GM12865 (cell line): ENCODE results near the gene UBL3.

Experiments used
- DNase-seq: peaks from one replicate; pipeline ENCODE4 v3.0.0; 2010; ENCODE audit warnings: low read depth
- H3K4me3 ChIP-seq: 2 replicates; pipeline ENCODE4 v1.5.1; 2011; ENCODE audit warnings: mild to moderate bottlenecking, low read depth, low read length, control low read depth
- TF ChIP-seq, protein P1 (sequence below): IDR thresholded peaks from 2 replicates; pipeline ENCODE4 v1.5.1; 2011; ENCODE audit warnings: low read length, control low read depth, low read depth, inconsistent platforms; ENCODE audit not compliant: insufficient read depth; ENCODE audit errors: missing control alignments

UBL3 gene

DNA sequence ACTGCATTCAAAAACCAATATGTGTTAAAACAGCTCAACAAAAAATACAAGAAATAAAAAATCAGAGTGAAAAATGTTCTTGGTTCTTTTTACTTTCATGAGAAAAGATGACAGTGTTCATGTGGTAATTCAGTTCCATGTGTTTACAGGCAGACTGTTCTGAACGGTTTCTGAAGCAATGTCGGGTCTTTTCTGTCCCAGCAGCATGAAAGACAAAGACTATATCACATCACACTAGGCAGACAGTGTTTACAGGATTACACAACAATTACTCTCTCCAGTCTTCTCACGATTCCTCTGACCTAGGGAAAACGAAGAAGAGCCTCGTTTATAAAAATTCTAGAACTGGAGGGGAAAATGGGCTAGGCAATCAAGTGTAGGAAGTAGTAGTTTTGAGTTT is 83.4 kb downstream of the UBL3 start:
- TF ChIP-seq, protein P1, sequence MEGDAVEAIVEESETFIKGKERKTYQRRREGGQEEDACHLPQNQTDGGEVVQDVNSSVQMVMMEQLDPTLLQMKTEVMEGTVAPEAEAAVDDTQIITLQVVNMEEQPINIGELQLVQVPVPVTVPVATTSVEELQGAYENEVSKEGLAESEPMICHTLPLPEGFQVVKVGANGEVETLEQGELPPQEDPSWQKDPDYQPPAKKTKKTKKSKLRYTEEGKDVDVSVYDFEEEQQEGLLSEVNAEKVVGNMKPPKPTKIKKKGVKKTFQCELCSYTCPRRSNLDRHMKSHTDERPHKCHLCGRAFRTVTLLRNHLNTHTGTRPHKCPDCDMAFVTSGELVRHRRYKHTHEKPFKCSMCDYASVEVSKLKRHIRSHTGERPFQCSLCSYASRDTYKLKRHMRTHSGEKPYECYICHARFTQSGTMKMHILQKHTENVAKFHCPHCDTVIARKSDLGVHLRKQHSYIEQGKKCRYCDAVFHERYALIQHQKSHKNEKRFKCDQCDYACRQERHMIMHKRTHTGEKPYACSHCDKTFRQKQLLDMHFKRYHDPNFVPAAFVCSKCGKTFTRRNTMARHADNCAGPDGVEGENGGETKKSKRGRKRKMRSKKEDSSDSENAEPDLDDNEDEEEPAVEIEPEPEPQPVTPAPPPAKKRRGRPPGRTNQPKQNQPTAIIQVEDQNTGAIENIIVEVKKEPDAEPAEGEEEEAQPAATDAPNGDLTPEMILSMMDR = no peak
- no peak for DNase-seq

DNA sequence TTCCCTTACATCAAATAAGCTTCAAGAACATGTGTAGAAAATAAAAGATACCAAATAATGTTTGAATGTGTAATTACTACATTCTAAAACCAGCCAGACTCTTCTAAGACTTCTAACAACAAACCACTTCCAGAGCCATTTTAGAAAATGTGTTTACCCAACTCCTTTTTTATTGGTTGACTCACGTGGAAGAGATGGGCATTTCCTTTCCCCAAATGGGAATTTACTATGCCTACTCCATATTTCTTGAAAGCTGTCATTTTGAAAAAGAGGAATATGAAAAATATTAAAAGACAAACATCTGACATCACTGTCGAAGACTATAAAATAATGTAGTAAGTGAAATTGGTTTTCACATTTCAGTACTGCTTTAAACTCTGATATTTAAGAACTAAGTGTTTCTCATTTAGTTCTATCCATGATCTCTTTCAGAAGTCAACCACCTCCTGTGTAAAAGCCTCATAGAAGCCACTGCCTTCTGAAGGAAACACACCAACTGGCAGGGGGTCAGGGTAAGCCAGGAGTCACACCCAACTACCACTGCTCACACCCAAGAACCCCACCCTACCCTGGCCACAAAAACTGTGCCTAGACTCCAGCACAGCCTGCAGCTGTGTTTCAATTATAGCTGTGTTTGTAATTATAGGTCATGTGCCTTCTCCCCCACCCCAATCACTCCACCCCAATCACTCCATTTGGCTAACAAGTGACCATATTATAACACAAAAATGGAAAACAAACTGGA is 86.8 kb downstream of the UBL3 start:
- no peak overlapping the region for H3K4me3 ChIP-seq
- DNase-seq = peak; percentile 47
- TF ChIP-seq, protein P1 = no peak

More for the DNA sequence above, 83.4 kb downstream of the UBL3 start:
- no peak overlapping the region for H3K4me3 ChIP-seq

DNA sequence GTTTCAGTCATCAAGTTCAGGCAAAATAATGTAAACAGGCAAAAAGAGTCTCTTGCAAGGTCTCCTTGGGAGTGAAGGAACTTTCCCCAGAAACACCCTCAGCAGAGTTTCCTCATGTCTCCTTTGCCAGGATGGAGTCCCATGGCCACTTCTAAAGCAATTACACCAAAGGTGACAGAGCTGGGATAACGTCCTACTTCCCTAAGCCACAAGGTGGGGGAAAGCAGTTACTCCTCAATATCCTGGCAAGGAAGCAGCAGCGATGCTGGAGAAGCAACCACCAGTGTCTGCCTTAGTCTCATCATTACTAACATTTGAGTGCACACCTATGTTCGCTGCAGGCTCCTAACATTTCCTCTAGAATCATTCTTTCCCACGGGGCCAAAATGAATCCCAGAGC is 88.6 kb downstream of the UBL3 start:
- H3K4me3 ChIP-seq = no peak overlapping the region
- TF ChIP-seq, protein P1 = no peak
- DNase-seq = no peak

DNA sequence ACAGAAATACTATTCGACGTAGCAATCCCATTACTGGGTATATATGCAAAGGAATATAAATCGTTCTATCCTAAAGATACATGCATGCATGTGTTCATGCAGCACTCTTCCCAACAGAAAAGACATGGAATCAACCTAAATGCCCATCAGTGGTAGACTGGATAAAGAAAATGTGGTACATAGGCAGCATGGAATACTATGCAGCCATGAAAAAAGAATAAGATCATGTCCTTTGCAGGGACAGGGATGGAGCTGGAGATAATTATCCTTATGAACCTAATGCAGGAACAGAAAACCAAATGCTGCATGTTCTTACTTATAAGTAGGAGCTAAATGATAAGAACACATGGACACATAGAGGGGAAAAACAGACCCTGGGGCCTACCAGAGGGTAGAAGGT is 89.3 kb downstream of the UBL3 start:
- H3K4me3 ChIP-seq = no peak overlapping the region
- no peak for DNase-seq
- TF ChIP-seq, protein P1 = no peak

DNA sequence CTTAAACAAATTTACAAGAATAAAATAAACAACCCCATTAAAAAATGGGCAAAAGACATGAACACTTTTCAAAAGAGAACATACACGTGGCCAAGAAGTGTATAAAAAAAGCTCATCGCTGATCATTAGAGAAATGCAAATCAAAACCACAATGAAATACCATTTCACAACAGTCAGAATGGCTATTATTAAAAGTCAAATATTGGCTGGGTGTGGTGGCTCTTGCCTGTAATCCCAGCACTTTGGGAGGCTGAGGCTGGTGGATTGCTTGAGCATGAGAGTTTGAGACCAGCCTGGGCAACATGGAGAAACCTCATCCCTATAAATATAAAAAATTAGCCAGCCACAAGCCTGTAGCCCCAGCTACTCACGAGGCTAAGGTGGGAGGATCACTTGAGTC is 89.9 kb downstream of the UBL3 start:
- peak; percentile 12 for DNase-seq
- no peak overlapping the region for H3K4me3 ChIP-seq
- TF ChIP-seq, protein P1 = no peak

DNA sequence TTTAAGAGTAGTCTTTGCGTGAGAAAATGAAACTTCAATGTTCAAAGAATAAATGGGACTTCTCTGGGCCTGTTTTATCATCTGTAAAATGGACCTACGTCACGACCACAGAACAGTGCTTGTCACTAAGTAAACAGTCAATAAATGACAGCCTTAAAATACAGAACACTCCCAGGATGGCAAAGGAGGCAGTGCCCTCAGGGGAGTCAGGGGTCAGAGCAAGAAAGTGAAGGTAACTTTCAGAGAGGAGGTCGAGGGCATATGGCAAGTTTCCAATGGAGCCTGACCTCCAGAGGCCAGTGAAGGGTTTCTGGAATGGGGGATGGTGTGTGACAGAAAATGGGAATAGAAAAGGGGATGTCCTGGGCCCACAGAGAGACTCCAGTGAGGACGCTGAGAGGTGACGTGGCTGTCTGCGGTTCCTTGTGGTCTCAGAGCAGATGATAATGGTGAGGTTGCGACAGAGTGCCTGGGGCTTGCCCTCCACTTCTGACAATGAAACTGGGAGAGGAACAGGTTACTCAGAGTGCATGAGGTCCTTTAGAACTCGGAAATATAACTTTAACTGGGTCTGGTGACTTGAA is 91.8 kb downstream of the UBL3 start:
- TF ChIP-seq, protein P1 = no peak
- peak; percentile 89 for DNase-seq
- peak overlapping the region; percentile 26 for H3K4me3 ChIP-seq
